ENCODE data around the gene HEATR9.

HEATR9 gene

DNA sequence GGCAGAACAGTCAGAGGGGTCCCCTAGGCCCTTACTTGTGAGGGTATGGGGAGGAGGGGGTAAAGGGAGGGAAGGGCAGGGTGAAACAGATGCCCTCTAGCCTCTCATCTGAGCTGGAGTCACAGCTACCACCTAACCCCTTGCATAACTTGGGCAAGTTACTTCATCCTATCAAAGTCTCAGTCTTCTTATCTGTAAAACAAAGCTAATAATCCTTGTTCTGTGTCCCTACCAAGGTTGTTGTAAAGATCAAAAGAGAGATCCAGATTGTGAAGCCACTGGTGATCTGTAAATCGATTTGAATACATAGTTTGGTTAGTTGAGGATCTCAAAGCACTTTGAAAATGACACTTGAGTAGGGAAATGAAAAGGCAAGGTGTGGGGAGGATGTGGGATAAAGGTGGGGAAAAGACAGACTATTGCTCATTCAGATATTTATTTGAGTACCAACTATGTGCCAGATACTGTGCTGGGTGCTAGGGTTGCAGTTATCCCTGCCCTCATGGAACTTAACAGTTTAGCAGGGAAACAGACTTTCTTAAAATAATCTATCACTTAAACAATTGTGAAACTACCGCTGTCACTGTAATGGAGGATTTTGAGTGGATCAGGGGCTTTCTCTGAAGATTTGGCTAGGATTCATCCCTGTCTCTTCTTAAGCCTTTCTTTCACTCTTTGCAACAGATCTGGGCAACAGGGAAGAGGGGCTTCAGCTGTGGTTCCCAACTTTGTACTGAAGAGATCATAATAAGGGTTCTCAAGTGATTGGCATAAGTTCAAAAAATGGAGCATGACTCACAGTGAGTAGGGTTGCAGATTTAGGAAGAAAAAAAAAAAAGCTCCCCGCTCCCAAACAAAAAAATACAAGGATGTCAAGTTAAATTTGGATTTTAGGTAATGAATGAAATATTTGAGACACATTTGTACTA is 3.0 kb downstream of the HEATR9 start:
- TF ChIP-seq POLR2A (IDR thresholded peaks at IDR 0.05; ENCODE audit: low read length) (no peak), GATA1 (IDR thresholded peaks at IDR 0.05; ENCODE audit: low read depth, low read length) (no peak)
- no peak for DNase-seq

DNA sequence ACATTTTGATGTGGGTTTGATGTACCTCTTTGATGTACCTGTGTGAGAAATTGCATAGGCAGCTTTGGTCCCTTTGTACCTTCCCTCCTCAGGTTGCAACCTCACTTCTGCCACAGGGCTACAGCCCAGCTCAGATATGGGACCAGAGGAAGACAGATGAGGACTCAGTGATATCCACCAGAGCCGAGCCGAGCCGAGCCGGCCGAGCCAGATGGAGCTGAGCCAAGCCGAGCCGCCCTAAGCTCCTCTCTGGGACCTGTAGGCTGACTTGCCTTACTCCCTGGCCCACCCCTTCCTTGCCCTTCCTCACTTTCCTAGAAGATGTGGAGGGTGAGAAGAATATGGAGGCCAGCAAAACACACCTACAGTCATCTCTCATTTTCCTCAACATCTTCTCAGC is 3.8 kb downstream of the HEATR9 start:
- no peak for TF ChIP-seq POLR2A (IDR thresholded peaks at IDR 0.05; ENCODE audit: low read length)
- no peak for TF ChIP-seq GATA1 (IDR thresholded peaks at IDR 0.05; ENCODE audit: low read depth, low read length)
- DNase-seq, result no peak

- TF ChIP-seq GATA1 (IDR thresholded peaks at IDR 0.05; ENCODE audit: low read depth, low read length) (no peak), POLR2A (IDR thresholded peaks at IDR 0.05; ENCODE audit: low read length) (no peak)
- DNase-seq, result no peak
Measured at GRCh38 chr17:35856603-35857002, 12.1 kb downstream of the HEATR9 start.

- DNase-seq, result no peak
- TF ChIP-seq POLR2A (IDR thresholded peaks at IDR 0.05; ENCODE audit: low read length) (no peak), GATA1 (IDR thresholded peaks at IDR 0.05; ENCODE audit: low read depth, low read length) (no peak)
Measured at GRCh38 chr17:35855965-35856364, 12.7 kb downstream of the HEATR9 start.

DNA sequence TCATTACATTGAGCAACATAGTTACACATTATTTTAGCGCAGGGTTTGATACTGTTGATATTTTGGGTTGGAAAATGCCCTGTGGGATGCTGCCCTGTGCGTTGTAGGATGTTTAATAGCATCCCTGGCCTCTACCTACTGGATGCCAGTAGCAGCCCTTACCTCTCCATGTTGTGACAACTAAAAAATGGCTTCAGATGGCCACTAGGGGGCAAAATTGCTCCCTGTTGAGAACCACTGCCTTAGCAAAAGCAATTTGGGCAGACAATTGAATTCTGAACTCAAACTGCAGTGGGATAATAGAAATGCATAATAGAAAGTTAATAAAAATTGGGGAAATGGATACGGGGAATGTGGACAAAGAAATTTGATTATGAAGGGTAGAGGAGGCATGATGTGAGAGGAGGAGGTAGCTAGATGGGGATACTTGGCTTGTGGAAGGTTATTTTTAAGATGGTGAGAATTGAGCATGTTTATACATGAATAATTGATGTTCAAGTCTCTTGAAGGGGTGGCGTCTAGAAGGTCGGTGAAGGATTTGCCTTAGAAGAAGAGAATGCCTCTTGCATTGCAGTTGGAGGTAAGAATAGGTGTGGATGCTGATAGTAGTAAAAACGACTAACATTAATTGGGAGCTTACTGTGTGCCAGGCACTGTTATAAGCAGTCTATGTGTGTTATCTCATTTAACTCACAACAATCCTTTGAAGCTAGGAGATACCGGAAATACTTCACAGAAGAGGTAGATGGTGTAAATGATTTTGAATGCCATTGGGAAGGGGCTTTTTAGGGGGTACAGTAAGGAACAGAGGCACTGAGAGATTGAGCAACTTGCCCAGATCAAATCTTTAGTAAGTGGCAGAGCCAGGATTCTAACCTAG is 19.0 kb downstream of the HEATR9 start:
- DNase-seq, result peak; percentile 70 to 80
- TF ChIP-seq POLR2A (IDR thresholded peaks at IDR 0.05; ENCODE audit: low read length) (no peak), GATA1 (IDR thresholded peaks at IDR 0.05; ENCODE audit: low read depth, low read length) (no peak)

- TF ChIP-seq GATA1 (IDR thresholded peaks at IDR 0.05; ENCODE audit: low read depth, low read length), result no peak
- no peak for TF ChIP-seq POLR2A (IDR thresholded peaks at IDR 0.05; ENCODE audit: low read length)
Measured at GRCh38 chr17:35847633-35848373, 20.9 kb downstream of the HEATR9 start.

DNA sequence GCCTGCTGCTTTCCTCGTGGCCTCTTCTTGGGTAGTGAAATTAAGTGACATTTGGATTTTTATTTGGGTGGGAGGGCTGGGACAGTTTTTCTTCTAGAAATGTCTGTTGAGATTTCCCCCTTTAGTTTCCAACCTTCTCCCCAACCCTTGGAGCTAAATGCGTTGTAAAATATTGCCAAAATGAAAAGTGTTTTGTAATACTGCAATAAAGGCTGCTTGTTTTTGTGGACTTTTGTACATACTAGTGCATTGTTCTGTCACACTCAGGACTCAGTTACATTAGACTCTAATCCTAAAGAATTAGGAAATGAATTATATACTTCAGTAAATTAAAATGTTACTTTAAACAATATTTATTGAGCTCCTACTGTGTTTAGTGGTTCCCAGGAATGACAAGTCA is 21.7 kb downstream of the HEATR9 start:
- TF ChIP-seq GATA1 (IDR thresholded peaks at IDR 0.05; ENCODE audit: low read depth, low read length) (no peak), POLR2A (IDR thresholded peaks at IDR 0.05; ENCODE audit: low read length) (no peak)
- no peak for DNase-seq

More at GRCh38 chr17:35847633-35848373, 20.9 kb downstream of the HEATR9 start:
- DNase-seq, result no peak

GRCh38 chr17:35846055-35846809 is 22.5 kb downstream of the HEATR9 start:
- TF ChIP-seq POLR2A (IDR thresholded peaks at IDR 0.05; ENCODE audit: low read length) (no peak), GATA1 (IDR thresholded peaks at IDR 0.05; ENCODE audit: low read depth, low read length) (no peak)
- DNase-seq, result no peak

- no peak for TF ChIP-seq GATA1 (IDR thresholded peaks at IDR 0.05; ENCODE audit: low read depth, low read length)
- TF ChIP-seq POLR2A (IDR thresholded peaks at IDR 0.05; ENCODE audit: low read length), result no peak
- no peak for DNase-seq
Measured at GRCh38 chr17:35844547-35844946, 24.1 kb downstream of the HEATR9 start.

DNA sequence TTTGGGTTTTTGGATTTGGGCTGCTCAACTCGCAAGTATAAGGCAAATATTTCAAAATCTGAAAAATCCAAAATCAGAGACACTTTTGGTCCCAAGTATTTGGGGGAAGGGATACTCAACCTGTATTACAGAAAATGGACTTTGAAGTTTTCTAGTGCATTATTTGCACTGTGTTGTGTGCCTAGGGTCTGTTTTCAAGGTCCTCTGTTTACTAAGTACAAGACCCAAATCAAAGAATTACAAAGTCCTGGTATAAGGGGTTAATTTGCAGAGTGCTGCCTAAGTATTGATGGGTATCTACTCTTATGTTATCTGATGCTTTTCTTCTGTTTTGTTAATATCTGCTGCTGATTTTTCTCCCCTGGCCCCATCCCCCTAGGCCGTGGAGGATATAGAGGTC is 25.0 kb downstream of the HEATR9 start:
- TF ChIP-seq GATA1 (IDR thresholded peaks at IDR 0.05; ENCODE audit: low read depth, low read length) (no peak), POLR2A (IDR thresholded peaks at IDR 0.05; ENCODE audit: low read length) (no peak)
- no peak for DNase-seq

DNA sequence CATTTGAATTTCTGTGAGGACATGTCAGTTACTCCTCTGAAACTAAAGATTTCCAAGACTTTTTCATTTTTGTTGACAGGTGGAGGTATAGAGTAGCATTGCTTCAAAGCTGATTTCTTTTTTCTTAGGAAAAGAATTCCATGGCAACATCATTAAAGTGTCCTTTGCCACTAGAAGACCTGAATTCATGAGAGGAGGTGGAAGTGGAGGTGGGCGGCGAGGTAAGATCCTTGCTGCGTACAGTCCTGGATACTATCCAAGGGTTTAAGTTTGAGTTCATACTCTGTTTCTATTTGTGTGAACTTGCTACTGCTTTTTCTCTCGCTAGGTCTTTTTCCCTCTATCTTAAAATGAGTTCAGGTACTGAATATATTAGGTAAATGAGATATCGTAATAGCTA is 26.5 kb downstream of the HEATR9 start:
- no peak for TF ChIP-seq GATA1 (IDR thresholded peaks at IDR 0.05; ENCODE audit: low read depth, low read length)
- TF ChIP-seq POLR2A (IDR thresholded peaks at IDR 0.05; ENCODE audit: low read length), result no peak
- DNase-seq, result no peak

DNA sequence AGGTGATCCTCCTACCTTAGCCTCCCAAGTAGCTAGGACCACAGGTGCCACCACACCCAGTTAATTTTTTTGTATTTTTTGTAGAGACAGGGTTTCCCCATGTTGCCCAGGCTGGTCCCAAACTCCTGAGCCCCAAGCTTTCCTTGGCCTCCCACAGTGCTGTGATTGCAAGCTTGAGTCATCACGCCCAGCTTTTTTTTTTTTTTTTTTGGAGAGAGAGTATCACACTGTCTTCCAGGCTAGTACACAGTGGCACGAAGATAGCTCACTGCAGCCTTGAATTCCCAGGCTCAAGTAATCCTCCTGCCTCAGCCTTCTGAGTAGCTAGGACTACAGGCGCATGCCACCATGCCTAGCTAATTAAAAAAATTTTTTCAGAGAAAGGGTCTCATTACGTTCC is 27.2 kb downstream of the HEATR9 start:
- DNase-seq, result no peak
- TF ChIP-seq POLR2A (IDR thresholded peaks at IDR 0.05; ENCODE audit: low read length), result no peak
- no peak for TF ChIP-seq GATA1 (IDR thresholded peaks at IDR 0.05; ENCODE audit: low read depth, low read length)

DNA sequence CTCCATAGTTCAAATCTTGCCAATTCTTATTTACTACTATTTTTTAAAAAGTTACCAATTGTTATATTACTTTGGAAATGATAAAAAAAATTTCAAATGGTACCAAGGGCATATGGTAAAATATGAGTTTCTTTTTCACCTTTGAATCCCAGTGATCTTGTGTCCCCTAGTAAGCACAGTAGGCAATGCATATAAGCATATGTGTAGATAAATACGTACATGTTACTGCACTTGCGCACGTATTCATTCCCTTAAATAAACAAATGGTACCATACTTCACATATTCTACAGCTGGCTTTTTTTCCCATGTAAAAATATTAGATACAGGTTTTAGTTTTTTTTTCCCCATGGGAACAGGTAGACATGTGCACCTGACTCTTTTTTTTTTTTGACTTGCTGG is 27.6 kb downstream of the HEATR9 start:
- DNase-seq, result no peak
- TF ChIP-seq POLR2A (IDR thresholded peaks at IDR 0.05; ENCODE audit: low read length), result no peak
- no peak for TF ChIP-seq GATA1 (IDR thresholded peaks at IDR 0.05; ENCODE audit: low read depth, low read length)

All from erythroblast (primary cell).